GM12878 (cell line): ENCODE data around the gene FCAMR. TPM values are rescaled to one million over a fixed set of nuclear protein-coding genes. Genes with fewer than 3 reads are reported as not detected.

Experiments
- EED ChIP-seq: sonication (generic); IDR thresholded peaks from 2 replicates; pipeline ENCODE4 v1.6.1; 2016; ENCODE audit warnings: antibody characterized with exemption, low read depth
- GABPA ChIP-seq: IDR thresholded peaks from 2 replicates; pipeline ENCODE4 v1.6.1; 2014; ENCODE audit warnings: antibody characterized with exemption, low read depth, mild to moderate bottlenecking, inconsistent platforms
- JUNB ChIP-seq: IDR thresholded peaks from 2 replicates; pipeline ENCODE4 v1.6.1; 2016; ENCODE audit warnings: antibody characterized with exemption, mild to moderate bottlenecking
- KAT2A ChIP-seq: conservative IDR thresholded peaks from 2 replicates; pipeline ENCODE4 v1.6.1; 2011; ENCODE audit warnings: low read depth, low read length; ENCODE audit not compliant: control insufficient read depth
- MEF2B ChIP-seq: fragments of 450-650 bp; IDR thresholded peaks from 2 replicates; pipeline ENCODE4 v1.6.1; 2018; ENCODE audit warnings: mild to moderate bottlenecking, moderate library complexity; ENCODE audit not compliant: partially characterized antibody, poor library complexity, severe bottlenecking
- MTA2 ChIP-seq: fragments of 450-650 bp; IDR thresholded peaks from 2 replicates; pipeline ENCODE4 v1.6.1; 2016; ENCODE audit warnings: low read depth, mild to moderate bottlenecking, moderate library complexity
- NBN ChIP-seq: fragments of 450-650 bp; IDR thresholded peaks from 2 replicates; pipeline ENCODE4 v1.6.1; 2016
- POU2F2 ChIP-seq: IDR thresholded peaks from 3 replicates; pipeline ENCODE4 v1.6.1; 2011; ENCODE audit warnings: low read depth, mild to moderate bottlenecking, low read length, borderline replicate concordance
- RBBP5 ChIP-seq: fragments of 200-600 bp; sonication (generic); conservative IDR thresholded peaks from 2 replicates; pipeline ENCODE4 v1.6.1; 2016
- STAT1 ChIP-seq: fragments of 450-650 bp; conservative IDR thresholded peaks from 2 replicates; pipeline ENCODE4 v1.6.1; 2014; ENCODE audit warnings: antibody characterized with exemption, mild to moderate bottlenecking
- TCF3 ChIP-seq: IDR thresholded peaks from 2 replicates; pipeline ENCODE4 v1.6.1; 2012; ENCODE audit warnings: low read depth, mild to moderate bottlenecking, low read length, borderline replicate concordance; ENCODE audit not compliant: insufficient read depth
- polyA plus RNA-seq, 11 experiments: library from polyadenylated mRNA; depleted of rRNA in 4 of 11; unstranded in 6 of 11; stranded (reverse) in 5 of 11; fragments of >200 nt; fragmentation: Nextera tagmentation in 4 of 11; fragmentation: Illumina TruSeq in 1 of 11; extraction: Ambion mirVana in 4 of 11; extraction: Trizol in 1 of 11; gene quantifications; 1 replicate in 1 of 11; 2 replicates in 10 of 11; pipeline versions ENCODE4 v1.2.1 to v1.2.3, GENCODE V29; 2011 to 2016; ENCODE audit warnings: inconsistent platforms in 2 of 11, missing spikeins in 2 of 11, low read depth in 1 of 11
- total RNA-seq, 4 experiments: library from RNA; depleted of rRNA in 3 of 4; stranded (reverse); fragments of >200 nt in 3 of 4; fragmentation: Illumina TruSeq in 1 of 4; extraction: Trizol in 1 of 4; gene quantifications; 2 replicates each; pipeline versions ENCODE4 v1.2.1 to v1.2.3, GENCODE V29; 2013 to 2021
- TF ChIP-seq, protein P1 (sequence below): IDR thresholded peaks from 2 replicates; pipeline ENCODE4 v1.6.1; 2012; ENCODE audit warnings: low read depth, low read length, improper control_type of control experiment
- TF ChIP-seq, protein P2 (sequence below): fragments of 450-650 bp; formaldehyde crosslinking; IDR thresholded peaks from 2 replicates; pipeline ENCODE4 v1.4.0; 2020; ENCODE audit warnings: mild to moderate bottlenecking, moderate library complexity
- TF ChIP-seq, protein P3 (sequence below): fragments of 450-650 bp; conservative IDR thresholded peaks from 2 replicates; pipeline ENCODE4 v1.6.1; 2017; ENCODE audit warnings: mild to moderate bottlenecking, moderate library complexity
- TF ChIP-seq, protein P4 (sequence below), 3 experiments: IDR thresholded peaks in 2 of 3; conservative IDR thresholded peaks in 1 of 3; 2 replicates each; pipeline ENCODE4 v1.5.1; 2011; ENCODE audit warnings: low read depth in 3 of 3, low read length in 3 of 3, mild to moderate bottlenecking in 3 of 3, control low read depth in 2 of 3, moderate library complexity in 2 of 3, inconsistent platforms in 1 of 3, mixed read lengths in 1 of 3; ENCODE audit not compliant: control insufficient read depth in 2 of 3, insufficient read depth in 1 of 3; ENCODE audit errors: extremely low read depth in 1 of 3
- TF ChIP-seq, protein P5 (sequence below): fragments of 150-350 bp; IDR thresholded peaks from 2 replicates; pipeline ENCODE4 v1.6.1; 2014; ENCODE audit warnings: mild to moderate bottlenecking, low read depth, low read length

Gene FCAMR
- total and polyA plus RNA-seq, 10 of the 15 experiments (the other 5 are each of a cell fraction or from before 2014, with no cell fraction given): 0.04 to 0.15 (median 0.06) TPM; not detected in 3

DNA sequence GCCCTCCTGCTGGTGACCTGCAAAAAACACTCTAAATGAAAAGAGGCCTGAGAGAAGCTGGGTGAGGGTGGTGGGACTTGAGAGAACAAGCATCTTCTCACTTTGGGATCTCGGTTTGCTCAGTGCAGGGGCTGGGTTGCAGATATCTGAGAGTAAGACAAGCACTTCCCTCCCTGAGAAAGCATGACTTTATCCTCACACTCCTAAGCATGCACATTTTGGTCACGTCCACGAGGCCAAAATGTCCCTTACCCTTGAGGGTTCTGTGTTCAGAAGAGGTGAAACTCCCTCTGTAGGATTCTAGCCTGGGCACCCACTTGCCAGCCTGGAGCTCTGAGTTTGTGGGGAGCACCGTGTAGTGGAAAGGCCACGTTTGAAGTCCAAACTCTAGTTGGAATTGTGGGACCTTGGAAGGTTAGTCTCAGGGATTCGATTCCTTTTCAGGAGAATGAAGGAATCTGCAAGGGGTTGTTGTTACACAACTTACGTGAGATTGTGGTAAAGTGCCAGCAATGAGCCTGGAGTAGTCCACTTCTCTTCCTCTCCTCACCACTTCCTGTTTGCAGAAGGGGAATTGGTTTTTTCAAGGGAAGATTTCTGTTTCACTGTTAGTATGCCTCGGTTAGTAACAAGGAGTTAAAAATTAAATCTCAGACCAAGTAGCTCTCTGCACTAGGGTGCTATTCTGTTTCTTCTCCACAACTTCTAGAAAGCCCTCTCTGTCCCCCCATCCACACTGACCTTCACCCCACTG, 3.0 kb downstream of the FCAMR start (continued):
- TF ChIP-seq, protein P1, sequence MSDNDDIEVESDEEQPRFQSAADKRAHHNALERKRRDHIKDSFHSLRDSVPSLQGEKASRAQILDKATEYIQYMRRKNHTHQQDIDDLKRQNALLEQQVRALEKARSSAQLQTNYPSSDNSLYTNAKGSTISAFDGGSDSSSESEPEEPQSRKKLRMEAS: no peak
- TF ChIP-seq, protein P2, sequence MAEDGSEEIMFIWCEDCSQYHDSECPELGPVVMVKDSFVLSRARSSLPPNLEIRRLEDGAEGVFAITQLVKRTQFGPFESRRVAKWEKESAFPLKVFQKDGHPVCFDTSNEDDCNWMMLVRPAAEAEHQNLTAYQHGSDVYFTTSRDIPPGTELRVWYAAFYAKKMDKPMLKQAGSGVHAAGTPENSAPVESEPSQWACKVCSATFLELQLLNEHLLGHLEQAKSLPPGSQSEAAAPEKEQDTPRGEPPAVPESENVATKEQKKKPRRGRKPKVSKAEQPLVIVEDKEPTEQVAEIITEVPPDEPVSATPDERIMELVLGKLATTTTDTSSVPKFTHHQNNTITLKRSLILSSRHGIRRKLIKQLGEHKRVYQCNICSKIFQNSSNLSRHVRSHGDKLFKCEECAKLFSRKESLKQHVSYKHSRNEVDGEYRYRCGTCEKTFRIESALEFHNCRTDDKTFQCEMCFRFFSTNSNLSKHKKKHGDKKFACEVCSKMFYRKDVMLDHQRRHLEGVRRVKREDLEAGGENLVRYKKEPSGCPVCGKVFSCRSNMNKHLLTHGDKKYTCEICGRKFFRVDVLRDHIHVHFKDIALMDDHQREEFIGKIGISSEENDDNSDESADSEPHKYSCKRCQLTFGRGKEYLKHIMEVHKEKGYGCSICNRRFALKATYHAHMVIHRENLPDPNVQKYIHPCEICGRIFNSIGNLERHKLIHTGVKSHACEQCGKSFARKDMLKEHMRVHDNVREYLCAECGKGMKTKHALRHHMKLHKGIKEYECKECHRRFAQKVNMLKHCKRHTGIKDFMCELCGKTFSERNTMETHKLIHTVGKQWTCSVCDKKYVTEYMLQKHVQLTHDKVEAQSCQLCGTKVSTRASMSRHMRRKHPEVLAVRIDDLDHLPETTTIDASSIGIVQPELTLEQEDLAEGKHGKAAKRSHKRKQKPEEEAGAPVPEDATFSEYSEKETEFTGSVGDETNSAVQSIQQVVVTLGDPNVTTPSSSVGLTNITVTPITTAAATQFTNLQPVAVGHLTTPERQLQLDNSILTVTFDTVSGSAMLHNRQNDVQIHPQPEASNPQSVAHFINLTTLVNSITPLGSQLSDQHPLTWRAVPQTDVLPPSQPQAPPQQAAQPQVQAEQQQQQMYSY (CRISPR knock-in tag): no peak
- TF ChIP-seq, protein P3, sequence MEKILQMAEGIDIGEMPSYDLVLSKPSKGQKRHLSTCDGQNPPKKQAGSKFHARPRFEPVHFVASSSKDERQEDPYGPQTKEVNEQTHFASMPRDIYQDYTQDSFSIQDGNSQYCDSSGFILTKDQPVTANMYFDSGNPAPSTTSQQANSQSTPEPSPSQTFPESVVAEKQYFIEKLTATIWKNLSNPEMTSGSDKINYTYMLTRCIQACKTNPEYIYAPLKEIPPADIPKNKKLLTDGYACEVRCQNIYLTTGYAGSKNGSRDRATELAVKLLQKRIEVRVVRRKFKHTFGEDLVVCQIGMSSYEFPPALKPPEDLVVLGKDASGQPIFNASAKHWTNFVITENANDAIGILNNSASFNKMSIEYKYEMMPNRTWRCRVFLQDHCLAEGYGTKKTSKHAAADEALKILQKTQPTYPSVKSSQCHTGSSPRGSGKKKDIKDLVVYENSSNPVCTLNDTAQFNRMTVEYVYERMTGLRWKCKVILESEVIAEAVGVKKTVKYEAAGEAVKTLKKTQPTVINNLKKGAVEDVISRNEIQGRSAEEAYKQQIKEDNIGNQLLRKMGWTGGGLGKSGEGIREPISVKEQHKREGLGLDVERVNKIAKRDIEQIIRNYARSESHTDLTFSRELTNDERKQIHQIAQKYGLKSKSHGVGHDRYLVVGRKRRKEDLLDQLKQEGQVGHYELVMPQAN: no peak
- TF ChIP-seq EED (peak; percentile 90), NBN (0 out of 2 replicates have a peak, but pooled peaks have one; percentile 32), GABPA (no peak), MTA2 (peak; percentile 71; the same call in 1 of the 2 replicates), TCF3 (no peak), STAT1 (no peak), POU2F2 (no peak), KAT2A (no peak), JUNB (no peak), RBBP5 (no peak), MEF2B (no peak)
- TF ChIP-seq, protein P4, sequence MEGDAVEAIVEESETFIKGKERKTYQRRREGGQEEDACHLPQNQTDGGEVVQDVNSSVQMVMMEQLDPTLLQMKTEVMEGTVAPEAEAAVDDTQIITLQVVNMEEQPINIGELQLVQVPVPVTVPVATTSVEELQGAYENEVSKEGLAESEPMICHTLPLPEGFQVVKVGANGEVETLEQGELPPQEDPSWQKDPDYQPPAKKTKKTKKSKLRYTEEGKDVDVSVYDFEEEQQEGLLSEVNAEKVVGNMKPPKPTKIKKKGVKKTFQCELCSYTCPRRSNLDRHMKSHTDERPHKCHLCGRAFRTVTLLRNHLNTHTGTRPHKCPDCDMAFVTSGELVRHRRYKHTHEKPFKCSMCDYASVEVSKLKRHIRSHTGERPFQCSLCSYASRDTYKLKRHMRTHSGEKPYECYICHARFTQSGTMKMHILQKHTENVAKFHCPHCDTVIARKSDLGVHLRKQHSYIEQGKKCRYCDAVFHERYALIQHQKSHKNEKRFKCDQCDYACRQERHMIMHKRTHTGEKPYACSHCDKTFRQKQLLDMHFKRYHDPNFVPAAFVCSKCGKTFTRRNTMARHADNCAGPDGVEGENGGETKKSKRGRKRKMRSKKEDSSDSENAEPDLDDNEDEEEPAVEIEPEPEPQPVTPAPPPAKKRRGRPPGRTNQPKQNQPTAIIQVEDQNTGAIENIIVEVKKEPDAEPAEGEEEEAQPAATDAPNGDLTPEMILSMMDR (IDR thresholded peaks at IDR 0.05 in 2 of 3, conservative IDR thresholded peaks at IDR 0.05 in 1 of 3; ENCODE audit: control insufficient read depth in 2 of 3, extremely low read depth in 1 of 3, insufficient read depth in 1 of 3, low read depth in 3 of 3, low read length in 3 of 3): no peak
- TF ChIP-seq, protein P5, sequence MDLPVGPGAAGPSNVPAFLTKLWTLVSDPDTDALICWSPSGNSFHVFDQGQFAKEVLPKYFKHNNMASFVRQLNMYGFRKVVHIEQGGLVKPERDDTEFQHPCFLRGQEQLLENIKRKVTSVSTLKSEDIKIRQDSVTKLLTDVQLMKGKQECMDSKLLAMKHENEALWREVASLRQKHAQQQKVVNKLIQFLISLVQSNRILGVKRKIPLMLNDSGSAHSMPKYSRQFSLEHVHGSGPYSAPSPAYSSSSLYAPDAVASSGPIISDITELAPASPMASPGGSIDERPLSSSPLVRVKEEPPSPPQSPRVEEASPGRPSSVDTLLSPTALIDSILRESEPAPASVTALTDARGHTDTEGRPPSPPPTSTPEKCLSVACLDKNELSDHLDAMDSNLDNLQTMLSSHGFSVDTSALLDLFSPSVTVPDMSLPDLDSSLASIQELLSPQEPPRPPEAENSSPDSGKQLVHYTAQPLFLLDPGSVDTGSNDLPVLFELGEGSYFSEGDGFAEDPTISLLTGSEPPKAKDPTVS: no peak
